Measurements from ENCODE around the gene LHFPL3.

The LHFPL3 gene

DNA sequence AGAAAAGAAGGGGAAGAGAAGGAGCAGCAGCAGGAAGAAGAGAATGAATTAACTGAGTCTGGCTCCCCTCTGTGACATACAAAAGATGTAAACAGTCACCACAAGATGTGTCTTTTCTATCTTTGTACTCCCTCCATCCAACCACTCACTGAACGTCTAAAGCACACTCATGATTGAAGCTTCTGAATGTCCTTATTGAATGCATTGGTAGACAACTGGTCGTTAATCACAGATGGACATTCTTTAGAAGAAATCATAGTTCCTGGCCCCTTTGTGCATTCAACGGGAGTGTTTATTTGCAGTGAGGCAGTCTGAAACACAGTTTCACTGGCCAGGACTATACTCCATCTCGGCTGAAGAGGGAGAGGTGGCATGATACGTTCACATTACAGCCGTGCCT is 479.3 kb downstream of the LHFPL3 start:
- DNase-seq, result no peak

DNA sequence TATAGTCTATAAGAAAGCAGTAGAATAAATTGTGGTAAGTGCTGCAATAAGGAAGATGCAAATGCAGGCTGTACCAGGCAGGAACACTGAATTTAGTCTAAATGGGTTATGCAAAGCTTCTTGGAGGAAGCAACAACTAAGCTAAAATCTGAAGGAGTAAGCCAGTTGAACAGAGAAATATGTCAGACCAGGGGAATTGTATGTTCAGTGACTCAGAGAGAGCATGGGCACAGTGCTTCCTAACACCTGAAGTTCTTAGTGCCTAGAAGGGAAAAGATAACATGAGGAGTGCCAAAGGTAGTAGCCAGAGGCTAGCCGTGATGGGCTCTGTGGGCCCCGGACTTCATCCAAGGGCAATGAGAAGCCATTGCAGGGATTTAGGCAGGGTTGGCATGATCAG is 481.5 kb downstream of the LHFPL3 start:
- DNase-seq, result no peak

DNA sequence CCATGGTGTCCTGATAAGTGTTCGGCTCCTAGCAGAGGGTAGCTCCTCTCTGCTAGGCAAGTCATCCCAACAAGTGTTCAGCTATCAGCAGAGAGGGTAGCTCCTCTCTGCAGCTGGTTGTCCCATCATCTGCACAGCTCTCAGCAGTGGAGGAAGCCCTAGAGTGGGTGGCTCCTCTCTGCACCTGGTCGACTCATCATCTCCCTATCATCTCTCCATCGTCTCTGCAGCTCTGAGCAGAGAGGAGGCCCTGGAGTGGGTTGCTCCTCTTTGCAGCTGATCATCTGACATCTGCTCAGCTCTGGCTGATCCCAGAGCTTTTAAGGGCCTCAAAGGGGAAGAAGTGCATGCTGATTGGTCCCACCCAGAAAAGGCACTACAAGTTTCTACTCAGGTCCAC is 485.7 kb downstream of the LHFPL3 start:
- no peak for DNase-seq

DNA sequence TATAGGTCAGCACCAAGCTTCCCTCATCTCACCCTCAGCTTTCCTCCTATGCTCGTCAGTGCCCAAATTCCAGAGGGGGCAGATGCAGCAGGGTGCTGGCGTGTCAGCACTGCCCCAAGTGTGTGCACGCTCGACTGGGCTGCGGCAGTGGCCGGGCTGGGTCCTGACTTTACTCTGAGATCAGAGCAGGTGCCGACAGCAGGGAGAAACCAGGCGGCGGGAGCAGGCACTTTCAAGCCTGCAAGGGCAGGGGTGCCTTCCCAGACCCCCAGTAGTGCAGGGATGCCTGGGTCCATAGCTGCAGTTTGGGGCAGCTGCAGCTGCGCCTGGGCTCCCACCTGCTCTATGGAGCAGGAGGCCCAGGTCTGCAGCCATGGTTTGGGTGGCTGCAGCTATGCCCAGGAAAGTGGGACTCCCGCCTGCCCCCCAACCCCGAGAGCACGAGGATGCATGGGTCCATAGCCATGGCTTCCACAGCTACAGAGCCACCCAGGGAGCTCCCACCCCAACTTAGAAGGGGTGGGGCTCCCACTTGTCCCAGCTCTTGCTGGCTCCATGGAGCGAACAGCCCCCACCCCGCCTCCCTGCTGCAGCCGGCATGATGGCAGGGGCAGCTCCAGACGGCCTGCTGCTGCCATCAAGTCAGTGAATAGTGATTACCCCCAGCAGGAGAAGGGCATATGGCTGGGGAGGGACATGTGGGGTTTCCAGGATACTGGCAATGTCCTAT is 486.4 kb downstream of the LHFPL3 start:
- DNase-seq, result no peak

DNA sequence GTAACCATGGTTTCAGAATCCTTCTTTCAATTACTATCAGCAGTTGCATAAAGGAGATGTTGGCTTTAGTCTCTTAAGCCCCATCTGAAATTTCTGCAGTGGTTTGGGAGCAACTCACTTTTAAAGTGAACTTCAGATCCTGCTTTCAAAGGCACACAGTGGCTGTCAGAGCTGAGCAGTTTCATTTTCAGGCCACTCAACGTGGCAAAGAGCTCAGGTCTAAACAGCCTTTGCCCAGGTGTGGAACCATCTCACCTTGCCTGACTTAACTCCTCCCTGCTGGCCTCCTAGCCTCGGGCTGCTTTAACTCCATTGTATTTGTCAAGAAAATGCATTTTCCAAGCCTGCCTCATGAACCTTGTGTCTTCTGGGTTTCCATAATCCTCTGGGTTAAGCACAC is 488.1 kb downstream of the LHFPL3 start:
- DNase-seq, result no peak

DNA sequence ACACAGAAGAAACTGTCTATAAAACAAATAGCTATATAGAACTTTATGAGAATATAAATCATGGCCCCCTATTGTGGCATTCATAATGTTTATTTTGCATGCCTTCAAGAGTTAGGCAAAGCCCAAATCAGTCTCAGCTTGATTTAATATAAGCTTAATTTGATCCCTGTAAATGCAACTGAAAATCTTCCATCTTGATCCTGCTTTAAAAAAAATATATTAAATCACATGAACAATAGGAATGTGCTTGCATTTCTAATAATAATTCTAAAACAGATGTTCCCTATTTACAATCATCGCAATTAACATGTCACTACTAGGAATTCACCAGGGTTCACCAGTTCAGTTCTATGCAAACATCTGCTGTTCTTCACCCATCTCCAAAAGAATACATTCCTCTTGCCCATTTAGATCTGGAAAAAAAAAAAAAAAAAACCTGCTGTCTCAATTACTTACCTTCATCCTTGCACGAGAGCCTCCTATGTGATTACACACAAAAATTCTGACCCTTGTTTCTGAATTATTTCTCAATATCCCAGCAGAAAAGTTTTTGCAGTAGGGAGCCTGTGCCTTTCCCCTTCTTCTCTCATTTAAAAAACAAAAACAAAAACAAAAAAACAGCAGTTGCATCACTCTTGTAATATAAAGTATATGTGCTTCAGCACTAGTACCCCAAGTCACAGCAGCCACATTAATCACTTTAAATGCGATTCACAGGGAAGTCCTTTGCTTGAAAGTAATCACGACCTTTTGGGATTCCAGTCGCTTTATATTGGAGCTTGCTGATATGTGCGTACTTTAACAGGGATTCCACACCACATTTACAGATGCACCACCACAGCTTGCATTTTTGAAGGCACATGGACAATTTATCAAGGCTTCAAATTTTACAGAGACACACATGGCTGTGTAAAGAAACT is 490.8 kb downstream of the LHFPL3 start:
- no peak for DNase-seq

DNA sequence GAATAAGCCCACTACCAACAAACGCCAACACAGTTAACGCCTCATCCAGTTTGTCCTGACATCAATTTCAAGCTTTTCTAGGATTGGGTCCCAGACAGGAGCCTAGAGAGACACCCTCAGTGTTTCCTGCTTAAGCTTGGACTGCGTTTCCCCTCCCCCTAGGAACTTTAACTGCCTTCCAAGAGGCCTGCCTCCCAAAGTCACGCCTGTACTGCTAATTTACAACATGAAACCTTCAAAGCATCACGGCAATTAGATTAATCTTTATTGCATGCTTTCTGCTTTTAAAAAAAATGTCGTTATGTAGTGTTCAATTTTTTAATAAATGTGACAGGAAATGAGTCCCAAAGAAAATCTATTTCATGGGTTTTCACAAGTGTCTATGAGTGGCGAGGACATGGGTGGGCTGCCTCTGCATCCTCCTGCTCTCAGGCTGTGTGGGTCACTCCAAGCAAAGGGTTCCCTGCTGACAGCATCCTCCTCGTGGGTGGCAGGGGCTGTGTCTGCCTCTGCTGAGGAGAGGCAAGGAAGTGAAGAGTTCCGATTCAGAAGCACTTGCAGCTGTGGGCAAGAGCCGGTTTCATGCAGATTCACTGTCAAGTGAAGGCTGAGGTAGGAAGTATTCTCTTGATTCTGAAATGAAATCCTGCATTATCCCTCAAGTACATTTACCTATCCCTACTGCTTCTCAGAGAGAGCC is 492.6 kb downstream of the LHFPL3 start:
- DNase-seq, result no peak

DNA sequence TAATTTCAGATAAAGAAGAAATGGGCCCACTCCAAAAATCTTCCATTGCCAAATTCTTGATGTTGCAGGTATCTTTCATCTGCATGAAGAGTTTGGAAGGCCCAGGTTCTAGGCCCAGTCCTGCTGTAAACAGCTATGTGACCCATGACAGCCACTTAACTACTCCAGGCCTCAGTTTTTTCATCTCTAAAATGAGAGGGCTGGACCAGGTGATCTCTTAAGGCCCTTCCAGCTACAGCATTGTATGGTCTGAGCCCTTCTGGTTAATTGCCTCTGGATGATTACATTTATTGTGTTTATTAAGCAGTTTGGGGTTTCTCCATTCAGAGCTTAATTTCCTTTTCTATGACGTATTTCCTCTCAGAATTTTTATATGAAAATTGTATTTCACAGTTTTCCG is 494.8 kb downstream of the LHFPL3 start:
- DNase-seq, result no peak

DNA sequence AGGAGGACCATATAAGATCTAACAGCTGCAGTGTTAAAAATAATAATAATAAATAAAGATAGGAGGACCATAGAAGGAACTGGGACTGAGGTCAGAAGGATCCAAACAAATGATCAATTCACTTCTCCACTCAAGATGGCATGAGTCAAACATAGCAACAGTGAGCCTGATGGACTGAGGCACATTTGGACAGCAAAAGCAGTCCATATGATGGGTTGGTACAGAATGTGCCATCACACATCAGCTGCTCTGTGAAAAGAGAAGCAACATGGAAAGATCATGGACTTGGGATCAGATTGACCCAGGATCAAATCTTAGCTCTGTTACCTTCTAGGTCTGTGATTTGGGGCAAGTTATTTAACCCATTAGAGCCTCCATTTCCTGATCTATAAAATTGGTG is 496.7 kb downstream of the LHFPL3 start:
- no peak for DNase-seq

DNA sequence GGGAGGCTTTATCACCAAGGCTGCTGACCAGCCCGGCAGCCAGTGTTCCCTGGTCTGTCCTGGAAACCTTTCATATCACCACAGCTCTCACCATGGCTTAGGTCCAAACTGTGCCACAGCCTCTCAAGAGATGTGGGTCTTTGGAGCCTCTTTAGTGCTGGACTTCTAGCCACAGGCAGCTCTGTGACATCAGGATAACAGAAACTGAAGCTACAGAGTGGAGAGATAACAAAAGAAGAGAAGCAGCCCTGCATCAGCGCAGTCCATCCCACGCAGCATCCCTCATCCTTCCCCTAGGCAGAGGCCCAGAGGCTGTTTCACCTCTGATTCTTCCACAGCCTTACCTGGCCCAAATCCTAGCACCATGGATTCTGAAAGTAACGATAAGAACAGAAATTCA is 497.7 kb downstream of the LHFPL3 start:
- DNase-seq, result no peak

DNA sequence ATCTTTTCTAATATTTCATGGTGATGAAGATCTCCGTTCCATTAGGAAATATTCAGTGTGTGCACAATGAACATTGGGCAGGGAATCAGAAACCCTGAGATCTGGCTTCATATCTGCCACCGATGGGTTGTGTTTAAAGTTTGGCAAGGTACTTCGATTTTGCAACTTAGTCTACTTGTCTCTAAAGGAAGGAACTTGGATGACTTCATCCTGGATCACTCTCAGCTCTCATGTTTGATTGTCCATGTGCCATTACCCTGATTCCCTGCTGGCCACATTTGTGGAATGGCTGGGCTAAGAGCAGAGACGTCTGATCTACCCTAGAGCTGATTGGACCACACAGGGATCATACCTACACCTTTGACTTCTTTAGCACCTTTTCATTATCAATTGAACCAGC is 508.6 kb downstream of the LHFPL3 start:
- no peak for DNase-seq

DNA sequence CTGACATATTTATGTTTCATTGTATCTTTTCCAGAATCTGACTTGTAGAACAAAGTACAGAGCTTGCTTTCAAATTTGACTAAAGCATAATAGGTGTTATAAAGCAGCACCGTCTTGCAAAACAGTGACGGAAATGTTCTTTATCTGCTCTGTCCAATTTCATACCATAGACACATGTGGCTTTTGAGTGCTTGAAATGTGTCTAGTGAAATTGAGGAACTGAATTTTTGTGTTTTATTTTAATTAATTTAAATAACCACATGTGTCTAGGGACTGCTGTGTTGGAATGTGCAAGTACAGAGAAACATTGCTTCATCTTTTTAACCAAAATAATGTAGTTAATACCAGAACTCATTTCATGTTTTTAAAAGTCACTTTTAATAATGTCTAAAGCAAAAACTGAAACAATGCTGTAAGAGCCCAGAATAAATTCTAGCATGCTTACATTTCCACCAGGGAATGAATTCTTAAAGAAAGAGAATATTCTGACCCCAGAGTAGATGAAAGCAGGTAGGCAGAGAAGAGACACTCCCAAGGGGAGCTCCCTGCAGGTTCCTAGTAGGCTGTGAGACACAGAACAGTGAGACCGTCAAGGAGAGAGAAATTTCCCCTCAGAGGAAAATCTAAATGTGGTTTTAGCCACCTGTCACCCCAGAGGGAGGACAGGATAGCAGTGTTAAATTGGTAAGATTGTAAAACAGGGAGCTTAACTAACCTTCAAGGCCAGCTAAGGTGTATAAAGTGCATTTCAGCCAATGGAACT is 510.3 kb downstream of the LHFPL3 start:
- DNase-seq, result no peak

DNA sequence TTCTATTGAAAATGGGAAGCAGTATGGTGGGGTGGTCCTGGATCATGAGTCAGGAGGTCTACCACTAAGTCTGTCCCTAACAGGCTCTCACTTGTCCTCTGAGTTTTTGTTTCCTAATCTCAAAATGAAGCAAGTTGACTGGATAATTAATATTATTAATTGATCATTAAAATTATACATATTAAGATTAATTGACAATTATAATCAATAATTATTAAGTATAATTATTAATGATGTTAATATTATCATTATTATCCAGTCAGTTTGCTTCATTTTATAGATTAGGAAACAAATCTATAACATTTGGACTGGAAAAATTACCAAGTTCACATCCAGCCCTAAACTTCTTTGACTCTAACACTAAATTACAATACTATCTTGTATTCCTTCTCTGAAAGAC is 511.4 kb downstream of the LHFPL3 start:
- no peak for DNase-seq

DNA sequence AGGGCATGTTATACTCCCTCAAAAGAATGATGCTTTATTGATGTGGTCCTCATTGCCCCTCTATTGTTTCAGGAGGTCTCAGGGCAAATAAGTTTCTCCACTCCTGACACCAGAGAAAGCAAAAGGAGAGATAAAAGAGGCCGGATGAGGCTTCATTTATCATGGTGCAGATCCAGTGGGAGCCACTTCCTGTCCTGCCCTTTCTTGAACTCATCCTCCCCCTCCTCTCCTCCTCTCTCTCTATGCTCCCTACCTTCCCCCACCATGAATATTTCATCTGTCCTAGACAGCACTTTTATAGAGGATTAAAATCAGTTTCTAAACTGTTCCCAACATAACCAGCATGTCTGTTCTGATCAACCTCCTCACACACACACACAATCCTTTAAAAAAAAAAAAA is 513.4 kb downstream of the LHFPL3 start:
- DNase-seq, result no peak

DNA sequence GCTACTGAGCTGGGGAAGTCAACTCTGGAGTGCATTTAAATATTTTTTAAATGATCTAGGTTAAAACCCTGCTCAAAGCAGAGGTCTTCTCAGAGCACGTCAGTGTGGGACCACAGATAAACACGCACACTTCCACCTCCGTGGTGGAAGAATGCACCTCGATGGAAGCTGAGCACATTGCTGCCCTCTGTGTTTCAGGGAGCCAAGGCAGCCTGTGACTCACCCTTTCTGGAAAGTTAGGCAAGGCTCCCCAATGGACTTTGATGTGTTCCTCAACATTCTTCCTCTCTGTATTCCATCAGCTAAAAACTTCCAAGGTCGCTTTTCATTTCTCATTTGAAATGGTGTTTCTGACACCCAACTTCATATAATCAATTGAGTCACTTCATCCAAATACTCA is 514.8 kb downstream of the LHFPL3 start:
- no peak for DNase-seq

DNA sequence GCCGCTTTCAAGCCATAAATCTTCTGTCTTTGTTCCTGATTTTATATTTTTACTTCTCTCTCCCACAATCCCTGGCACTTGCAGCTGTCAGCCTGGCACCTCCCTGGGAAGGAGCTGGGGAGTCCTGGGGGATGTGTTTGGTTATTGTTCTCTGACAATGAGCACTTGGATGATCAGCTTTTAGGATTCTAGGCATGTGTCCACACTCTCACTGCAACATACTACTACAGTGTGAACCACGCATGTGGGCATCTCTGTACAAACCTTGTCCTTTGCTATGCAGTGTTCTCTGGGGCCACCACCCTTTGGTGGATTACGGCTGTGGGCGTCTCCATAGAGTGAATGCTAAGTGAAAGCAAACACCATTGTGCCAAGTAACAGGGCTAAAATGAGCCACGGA is 517.2 kb downstream of the LHFPL3 start:
- DNase-seq, result no peak

DNA sequence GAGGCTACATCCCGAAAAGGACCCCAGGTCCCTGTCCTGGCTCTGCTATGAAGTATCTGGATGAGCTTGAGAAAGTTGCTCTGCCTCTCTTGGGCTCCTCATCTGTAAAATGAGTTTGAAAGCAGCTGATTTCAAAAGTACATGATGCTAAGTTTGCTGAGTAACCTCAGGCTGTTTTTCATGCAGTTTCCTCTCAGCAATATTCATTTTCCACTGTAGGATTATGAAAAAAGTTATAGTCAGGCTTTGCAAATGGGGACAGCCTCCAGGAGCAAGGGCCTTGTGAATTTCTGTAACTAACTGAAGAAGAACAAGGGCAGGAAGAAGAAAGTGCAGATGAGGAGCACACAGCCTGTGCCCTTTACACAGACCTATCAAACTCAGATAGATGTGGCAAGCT is 518.3 kb downstream of the LHFPL3 start:
- DNase-seq, result no peak

DNA sequence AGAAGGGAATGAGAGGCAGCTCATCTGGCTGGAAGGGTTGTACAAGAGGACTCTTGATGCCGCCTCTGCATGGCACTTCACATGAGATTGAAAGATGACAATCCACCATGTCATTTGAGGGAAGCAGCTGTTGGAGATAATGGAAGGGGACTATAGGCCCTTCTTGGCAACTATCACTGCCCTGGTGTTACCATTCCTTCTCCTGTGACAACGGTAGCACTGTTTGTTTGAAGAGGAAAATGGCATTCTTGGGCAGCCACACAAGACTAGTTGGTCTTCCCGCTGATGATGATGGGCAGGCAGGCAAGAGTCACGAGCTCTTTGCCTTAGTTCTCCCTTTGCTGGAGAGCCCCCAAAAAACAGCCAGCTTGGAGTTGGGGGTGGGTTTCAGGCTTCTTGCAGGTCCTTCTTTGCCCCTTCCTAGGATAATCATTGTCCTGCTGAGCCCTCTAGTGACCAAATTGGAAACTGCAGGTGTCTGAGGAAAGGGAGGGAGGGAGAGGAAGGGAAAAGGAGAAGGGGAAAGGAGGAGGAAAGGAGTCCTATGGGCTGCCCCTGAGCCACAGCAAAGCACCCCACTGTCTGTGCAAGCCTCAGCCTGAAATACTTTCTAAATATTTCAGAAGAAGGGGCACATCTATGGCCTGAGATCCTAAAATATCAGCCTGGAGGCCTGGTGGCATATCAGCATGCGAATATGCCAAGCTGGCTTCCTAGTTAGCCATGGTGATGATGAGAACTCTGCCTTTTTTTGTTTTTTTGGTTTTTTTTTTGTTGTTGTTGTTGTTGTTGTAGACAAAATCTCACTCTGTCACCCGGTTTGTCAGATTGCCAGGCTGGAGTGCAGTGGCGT is 520.0 kb downstream of the LHFPL3 start:
- peak; percentile 39 for DNase-seq

DNA sequence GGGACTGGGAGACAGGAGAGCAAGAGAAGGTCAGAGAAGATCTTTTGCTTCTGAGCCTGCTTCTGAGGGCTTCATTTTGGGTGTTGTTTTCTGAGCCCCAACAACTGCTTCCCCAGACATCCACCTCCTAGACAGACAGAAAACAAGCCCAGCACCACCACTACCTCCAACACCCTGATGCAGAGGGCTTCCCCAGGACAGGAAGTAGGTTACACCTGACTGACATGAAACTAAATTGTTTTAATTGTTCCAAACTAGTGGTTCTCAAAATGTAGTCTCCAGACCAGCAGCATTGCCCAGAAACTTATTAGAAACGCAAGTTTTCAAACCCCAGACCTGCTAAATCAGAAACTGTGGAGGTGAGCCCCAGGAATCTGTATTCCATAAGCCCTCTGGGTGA is 522.0 kb downstream of the LHFPL3 start:
- DNase-seq, result no peak

DNA sequence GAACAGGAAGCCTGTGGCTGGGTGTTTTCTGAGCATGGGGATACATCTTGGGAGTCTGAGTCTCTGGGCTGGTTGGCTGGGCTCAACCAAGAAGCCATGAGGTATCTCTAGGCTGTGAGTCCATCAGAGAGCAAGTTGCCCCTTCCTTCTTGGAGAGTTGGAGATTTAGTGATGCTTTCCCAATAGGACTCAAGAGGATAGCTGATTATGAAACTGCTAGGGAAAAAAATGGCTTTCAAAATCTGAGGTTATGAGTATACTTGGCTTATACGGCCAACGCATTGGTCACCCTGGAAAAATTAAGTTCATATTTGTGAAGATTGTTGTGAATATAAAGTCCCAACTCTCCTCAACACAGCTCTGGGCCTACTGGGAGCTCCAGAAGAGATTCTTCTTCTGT is 522.9 kb downstream of the LHFPL3 start:
- no peak for DNase-seq

DNA sequence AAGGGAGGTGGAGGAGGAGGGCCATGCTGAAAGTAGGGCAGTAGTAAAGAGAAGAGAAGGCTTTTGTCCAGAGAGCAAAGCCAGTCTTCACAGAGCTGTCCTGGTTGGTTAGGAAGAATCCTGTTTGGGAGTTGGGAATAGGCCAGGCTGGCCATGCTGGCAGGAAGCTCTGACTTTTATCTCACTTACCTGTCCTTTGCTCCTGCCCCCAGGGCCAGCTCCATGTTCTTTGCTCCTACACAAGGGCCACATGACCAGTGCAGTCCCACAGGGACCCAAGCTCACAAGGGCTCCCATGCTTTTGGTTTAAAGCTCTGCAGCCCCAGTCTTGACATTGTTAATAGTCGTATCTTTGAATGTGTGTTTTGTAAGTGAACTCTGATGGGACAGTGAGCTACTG is 524.0 kb downstream of the LHFPL3 start:
- no peak for DNase-seq

DNA sequence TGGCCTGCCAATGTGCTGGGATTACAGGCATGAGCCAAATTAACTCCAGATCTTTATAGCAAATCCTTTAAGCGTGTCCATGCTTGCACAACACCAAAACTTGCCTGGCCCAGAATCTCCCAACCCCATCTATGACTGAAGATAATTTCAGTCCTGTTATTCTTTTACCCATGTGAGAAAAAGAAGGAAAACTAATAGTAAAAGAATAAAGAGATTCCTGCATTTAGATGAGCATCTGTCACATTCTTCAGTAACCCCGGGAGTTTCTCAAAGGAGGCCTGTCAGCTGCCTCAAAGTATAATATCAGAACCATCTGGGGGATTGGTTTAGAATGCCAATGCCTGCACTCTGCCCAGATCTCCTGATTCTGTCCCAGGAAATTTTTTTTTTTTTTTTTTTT is 527.5 kb downstream of the LHFPL3 start:
- no peak for DNase-seq

Measured in CD4-positive, alpha-beta T cell treated with Interleukin-4 for 4 hours (primary cell).